Measurements from ENCODE around the gene TMEM140. TPM values are rescaled to one million over a fixed set of nuclear protein-coding genes. Genes with fewer than 3 reads are reported as not detected.
"Not testable (repeated sequence)": the region's sequence is repeated elsewhere in the genome, so short reads cannot be mapped to it uniquely, and the experiment has no call there.

The TMEM140 gene
- total RNA-seq, 8 experiments from 2014 or later, result 4.7 to 18.5 (median 11.4) TPM

- Histone ChIP-seq H3K4me3 (peak overlapping the region; percentile 56 to 98 (median 91)), H3K27ac (peak overlapping the region in 1 of 2 donors; percentile 93), H3K4me1 (replicated peaks in 1 of 2) (peaks cover 5 to 10% of the 10 kb centered on the region in 2 donors)
- ATAC-seq (replicated peaks in 6 of 8), result peak in 1 of 8 experiments; percentile 1
- in situ Hi-C loops (cut with MboI; ENCODE audit: low pct_unique_long_range_greater_than_20kb in 2 of 9, low sequenced_read_pairs in 9 of 9, unreplicated experiment in 9 of 9), result loop anchor here in 2 of 9 experiments (25.0 kb wide), 2 partner anchors 182 to 207 kb away; partner anchors contain the start of gene AGBL3 (in 1 of the 2)
- 20 to 93% (median 58%) methylated on average over 2 to 10 of the region's 11 CpGs; no CpG with 5 or more reads in 2 of the 10 experiments for WGBS, 10 experiments
These were observed 21.5 kb downstream of the TMEM140 start for GRCh38 chr7:135169141-135169963.

- in situ Hi-C loops (cut with MboI; ENCODE audit: low pct_unique_long_range_greater_than_20kb in 2 of 9, low sequenced_read_pairs in 9 of 9, unreplicated experiment in 9 of 9), result loop anchor here in 2 of 9 experiments (25.0 kb wide), 2 partner anchors 183 to 208 kb away; partner anchors contain the start of gene AGBL3 (in 1 of the 2)
- ATAC-seq (replicated peaks in 6 of 8), result no peak
- peak overlapping the region; percentile 56 to 98 (median 91) for H3K4me3 ChIP-seq
- 0 to 20% (median 0%) methylated on average over 2 to 12 of the region's 17 CpGs; no CpG with 5 or more reads in 6 of the 10 experiments for WGBS, 10 experiments
- H3K27ac ChIP-seq, result peak overlapping the region; percentile 60 to 93
- H3K4me1 ChIP-seq (replicated peaks in 1 of 2), result peaks cover 5 to 10% of the 10 kb centered on the region in 2 donors
These were observed 22.0 kb downstream of the TMEM140 start for GRCh38 chr7:135169964-135170273.

- in situ Hi-C loops (cut with MboI; ENCODE audit: low pct_unique_long_range_greater_than_20kb in 2 of 9, low sequenced_read_pairs in 9 of 9, unreplicated experiment in 9 of 9), result loop anchor here in 2 of 9 experiments (25.0 kb wide), 2 partner anchors 183 to 208 kb away; partner anchors contain the start of gene AGBL3 (in 1 of the 2)
- Histone ChIP-seq H3K27ac (peak within 1 kb of the TSS; percentile 60 to 93), H3K4me3 (peak within 1 kb of the TSS; percentile 56 to 98 (median 91)), H3K4me1 (replicated peaks in 1 of 2) (peaks cover 5 to 10% of the 10 kb centered on the region in 2 donors)
- 0 to 1% (median 0%) methylated on average over 1 to 26 of the region's 77 CpGs; no CpG with 5 or more reads in 5 of the 10 experiments for WGBS, 10 experiments
- peak; percentile 91 to 98 (median 97) for ATAC-seq (replicated peaks in 6 of 8)
These were observed 22.6 kb downstream of the TMEM140 start, which contains the start of gene CYREN for GRCh38 chr7:135170274-135170997. Gene CYREN (minus strand): TSS chr7:135170707. CDS start chr7:135168922, 1,785 bp downstream.

DNA sequence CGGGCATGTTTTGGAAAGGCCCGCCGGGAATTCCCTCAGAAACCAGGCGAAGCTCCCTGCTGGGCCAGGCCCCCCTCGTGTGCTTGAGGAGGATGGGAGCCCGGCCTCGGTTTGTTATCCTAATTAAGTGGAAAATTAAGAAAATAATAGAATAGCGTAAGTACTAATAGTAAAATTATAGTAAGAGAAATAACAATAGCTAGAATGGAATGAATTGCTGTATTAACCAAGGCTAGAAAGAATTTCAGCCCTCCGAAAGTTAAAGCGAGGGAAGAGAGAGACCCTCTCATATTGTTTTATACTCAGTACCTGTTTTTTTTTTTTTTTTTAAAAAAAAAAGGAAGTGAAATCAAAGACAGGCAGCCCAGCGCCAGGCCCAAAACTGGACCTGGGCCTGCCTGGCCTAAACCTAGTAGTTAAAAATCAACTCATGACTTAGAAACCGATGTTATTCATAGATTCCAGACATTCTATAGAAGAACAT lies 23.2 kb downstream of the TMEM140 start:
- 0 to 72% (median 42%) methylated on average over 3 to 12 of the region's 12 CpGs for WGBS, 10 experiments
- H3K4me3 ChIP-seq, result peak overlapping the region; percentile 56 to 98 (median 91)
- H3K4me1 ChIP-seq (replicated peaks in 1 of 2), result peaks cover 5 to 10% of the 10 kb centered on the region in 2 donors
- in situ Hi-C loops (cut with MboI; ENCODE audit: low pct_unique_long_range_greater_than_20kb in 2 of 9, low sequenced_read_pairs in 9 of 9, unreplicated experiment in 9 of 9), result loop anchor here in 2 of 9 experiments (25.0 kb wide), 2 partner anchors 184 to 209 kb away; partner anchors contain the start of gene AGBL3 (in 1 of the 2)
- peak overlapping the region in 1 of 2 donors; percentile 93 for H3K27ac ChIP-seq
- ATAC-seq (replicated peaks in 6 of 8), result not testable (repeated sequence)

GRCh38 chr7:135171581-135172291 lies 23.9 kb downstream of the TMEM140 start:
- peaks cover 5 to 10% of the 10 kb centered on the region in 2 donors for H3K4me1 ChIP-seq (replicated peaks in 1 of 2)
- not testable (repeated sequence) for H3K4me3 ChIP-seq; H3K27ac ChIP-seq; ATAC-seq (replicated peaks in 6 of 8)
- in situ Hi-C loops (cut with MboI; ENCODE audit: low pct_unique_long_range_greater_than_20kb in 2 of 9, low sequenced_read_pairs in 9 of 9, unreplicated experiment in 9 of 9), result loop anchor here in 2 of 9 experiments (25.0 kb wide), 2 partner anchors 184 to 209 kb away; partner anchors contain the start of gene AGBL3 (in 1 of the 2)
- WGBS, 10 experiments, result 26 to 90% (median 87%) methylated on average over 2 to 12 of the region's 19 CpGs; no CpG with 5 or more reads in 2 of the 10 experiments

DNA sequence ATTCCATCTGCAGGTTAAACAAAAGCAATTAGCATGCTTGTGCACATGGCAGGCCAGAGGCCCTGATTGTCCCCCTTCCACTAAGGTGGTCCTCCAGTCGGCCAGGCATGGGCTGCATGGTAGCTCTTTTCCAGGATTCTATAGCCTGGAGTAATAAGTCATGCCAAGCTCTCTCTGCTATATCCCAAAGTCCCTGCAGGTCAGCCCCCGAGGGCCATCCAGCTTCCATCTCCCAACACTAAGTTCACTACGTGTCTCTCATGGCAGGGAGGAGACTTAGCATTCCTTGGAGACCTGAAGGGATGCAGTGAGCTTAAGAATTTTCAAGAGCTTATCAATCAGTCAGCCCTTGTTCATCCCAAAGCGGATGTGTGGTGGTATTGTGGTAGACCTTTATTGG lies 26.0 kb downstream of the TMEM140 start:
- not testable (repeated sequence) for H3K4me3 ChIP-seq; H3K27ac ChIP-seq; H3K4me1 ChIP-seq (replicated peaks in 1 of 2); ATAC-seq (replicated peaks in 6 of 8)
- 80 to 100% (median 100%) methylated on average over 1 to 3 of the region's 4 CpGs; no CpG with 5 or more reads in 3 of the 10 experiments for WGBS, 10 experiments
- in situ Hi-C loops (cut with MboI; ENCODE audit: low pct_unique_long_range_greater_than_20kb in 2 of 9, low sequenced_read_pairs in 9 of 9, unreplicated experiment in 9 of 9), result loop anchor here in 2 of 9 experiments (25.0 kb wide), 2 partner anchors 187 to 212 kb away; partner anchors contain the start of gene AGBL3 (in 1 of the 2)

- in situ Hi-C loops (cut with MboI; ENCODE audit: low pct_unique_long_range_greater_than_20kb in 2 of 9, low sequenced_read_pairs in 9 of 9, unreplicated experiment in 9 of 9), result loop anchor here in 2 of 9 experiments (25.0 kb wide), 2 partner anchors 188 to 213 kb away; partner anchors contain the start of gene AGBL3 (in 1 of the 2)
- WGBS, 10 experiments, result 20 to 100% (median 100%) methylated on average over 1 to 4 of the region's 7 CpGs; no CpG with 5 or more reads in 3 of the 10 experiments
- Histone ChIP-seq H3K27ac (no peak overlapping the region), H3K4me1 (replicated peaks in 1 of 2) (no peaks in the 10 kb centered on the region), H3K4me3 (no peak overlapping the region)
- no peak for ATAC-seq (replicated peaks in 6 of 8)
These were observed 27.1 kb downstream of the TMEM140 start for GRCh38 chr7:135174941-135175340.

DNA sequence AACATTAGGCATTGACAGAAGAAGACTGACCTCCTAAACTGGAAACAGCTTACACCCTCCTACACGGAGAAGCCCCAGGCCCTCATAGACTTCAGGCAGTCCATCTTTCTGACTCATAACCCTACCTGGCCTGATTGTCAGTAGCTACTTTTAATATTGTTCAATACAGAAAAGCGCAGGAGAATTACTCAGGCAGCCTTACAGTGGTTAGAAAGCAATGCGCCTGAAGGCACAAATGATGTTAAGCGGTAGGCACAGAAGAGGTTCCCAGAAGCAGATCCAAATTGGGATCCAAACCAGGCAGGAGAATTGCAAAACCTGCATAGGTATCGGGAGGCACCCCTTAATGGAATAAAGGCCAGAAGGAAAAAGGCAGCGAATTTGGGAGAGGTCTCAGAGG lies 28.1 kb downstream of the TMEM140 start:
- in situ Hi-C loops (cut with MboI; ENCODE audit: low pct_unique_long_range_greater_than_20kb in 2 of 9, low sequenced_read_pairs in 9 of 9, unreplicated experiment in 9 of 9), result no loop called here

GRCh38 chr7:135177028-135177696 lies 29.3 kb downstream of the TMEM140 start:
- WGBS, 10 experiments, result 67 to 100% (median 84%) methylated on average over 1 to 6 of the region's 9 CpGs; no CpG with 5 or more reads in 3 of the 10 experiments
- Histone ChIP-seq H3K4me3 (no peak overlapping the region), H3K27ac (no peak overlapping the region), H3K4me1 (replicated peaks in 1 of 2) (no peaks in the 10 kb centered on the region)
- in situ Hi-C loops (cut with MboI; ENCODE audit: low pct_unique_long_range_greater_than_20kb in 2 of 9, low sequenced_read_pairs in 9 of 9, unreplicated experiment in 9 of 9), result no loop called here
- no peak for ATAC-seq (replicated peaks in 6 of 8)

More for the DNA sequence above, 28.1 kb downstream of the TMEM140 start:
- WGBS, 10 experiments, result 72 to 100% (median 89%) methylated on average over 1 to 6 of the region's 6 CpGs; no CpG with 5 or more reads in 2 of the 10 experiments
- no peak overlapping the region for H3K27ac ChIP-seq
- no peak overlapping the region for H3K4me3 ChIP-seq
- no peaks in the 10 kb centered on the region for H3K4me1 ChIP-seq (replicated peaks in 1 of 2)
- no peak for ATAC-seq (replicated peaks in 6 of 8)

DNA sequence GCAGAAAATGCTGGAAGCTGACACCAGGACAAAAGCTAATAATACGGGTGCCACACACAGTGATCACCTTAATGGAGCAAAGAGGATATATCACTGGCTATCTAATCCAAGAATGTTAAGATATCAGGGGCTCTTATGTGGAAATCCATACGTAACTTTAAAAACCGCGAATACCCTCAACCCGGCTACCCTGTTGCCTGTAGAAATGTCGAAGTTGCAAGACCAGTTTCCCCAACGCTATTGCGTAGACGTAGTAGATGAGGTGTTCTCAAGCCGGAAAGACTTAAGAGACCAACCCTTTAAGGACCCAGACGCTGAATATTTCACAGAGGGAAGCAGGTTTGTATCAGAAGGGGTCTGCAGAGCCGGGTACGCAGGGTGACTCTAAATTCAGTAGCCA lies 30.5 kb downstream of the TMEM140 start:
- WGBS, 10 experiments, result 17 to 100% (median 83%) methylated on average over 1 to 12 of the region's 13 CpGs; no CpG with 5 or more reads in 2 of the 10 experiments
- no peaks in the 10 kb centered on the region for H3K4me1 ChIP-seq (replicated peaks in 1 of 2)
- in situ Hi-C loops (cut with MboI; ENCODE audit: low pct_unique_long_range_greater_than_20kb in 2 of 9, low sequenced_read_pairs in 9 of 9, unreplicated experiment in 9 of 9), result no loop called here
- no peak overlapping the region for H3K27ac ChIP-seq
- no peak for ATAC-seq (replicated peaks in 6 of 8)
- no peak overlapping the region for H3K4me3 ChIP-seq

DNA sequence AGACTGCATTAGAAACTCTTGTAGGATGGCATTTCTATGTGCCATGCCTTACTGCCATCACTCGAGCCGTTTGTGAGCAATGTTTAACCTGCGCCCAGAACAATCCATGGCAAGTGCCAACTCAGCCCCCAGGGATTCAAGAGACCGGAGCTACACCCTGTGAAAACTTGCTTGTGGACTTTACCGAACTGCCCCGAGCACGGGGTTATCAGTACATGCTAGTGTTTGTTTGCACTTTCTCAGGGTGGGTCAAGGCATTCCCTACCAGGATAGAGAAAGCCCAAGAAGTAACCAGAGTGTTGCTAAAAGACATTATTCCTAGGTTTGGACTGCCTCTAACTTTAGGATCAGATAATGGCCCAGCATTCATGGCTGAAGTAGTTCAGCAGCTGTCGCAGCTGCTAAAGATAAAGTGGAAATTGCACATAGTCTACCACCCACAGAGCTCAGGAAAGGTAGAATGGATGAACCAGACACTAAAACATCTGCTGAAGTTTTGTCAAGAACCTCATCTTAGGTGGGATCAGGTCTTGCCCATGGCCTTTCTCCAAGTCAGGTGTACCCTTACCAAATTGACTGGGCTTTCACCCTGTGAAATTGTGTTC lies 31.6 kb downstream of the TMEM140 start:
- no peak for ATAC-seq (replicated peaks in 6 of 8)
- WGBS, 10 experiments, result 92 to 100% (median 94%) methylated on average over 1 to 8 of the region's 8 CpGs; no CpG with 5 or more reads in 3 of the 10 experiments
- H3K27ac ChIP-seq, result no peak overlapping the region
- H3K4me1 ChIP-seq (replicated peaks in 1 of 2), result no peaks in the 10 kb centered on the region
- in situ Hi-C loops (cut with MboI; ENCODE audit: low pct_unique_long_range_greater_than_20kb in 2 of 9, low sequenced_read_pairs in 9 of 9, unreplicated experiment in 9 of 9), result no loop called here
- H3K4me3 ChIP-seq, result no peak overlapping the region

Measured in motor neuron (in vitro differentiated cells).